Measurements from ENCODE around the gene CCNK.

- TF ChIP-seq CTCF (IDR thresholded peaks at IDR 0.05 in 8 of 11, conservative IDR thresholded peaks at IDR 0.05 in 3 of 11), result no peak
- TF ChIP-seq POLR2AphosphoS5 (IDR thresholded peaks at IDR 0.05), result no peak
- no peak for TF ChIP-seq POLR2A (IDR thresholded peaks at IDR 0.05)
Measured at GRCh38 chr14:99451234-99451633, 30.0 kb upstream of the CCNK start.

Data from spleen (tissue), 7 donors.